Measurements from ENCODE around the gene MED13L.
"Not testable (repeated sequence)": the region's sequence is repeated elsewhere in the genome, so short reads cannot be mapped to it uniquely, and the experiment has no call there.

DNA sequence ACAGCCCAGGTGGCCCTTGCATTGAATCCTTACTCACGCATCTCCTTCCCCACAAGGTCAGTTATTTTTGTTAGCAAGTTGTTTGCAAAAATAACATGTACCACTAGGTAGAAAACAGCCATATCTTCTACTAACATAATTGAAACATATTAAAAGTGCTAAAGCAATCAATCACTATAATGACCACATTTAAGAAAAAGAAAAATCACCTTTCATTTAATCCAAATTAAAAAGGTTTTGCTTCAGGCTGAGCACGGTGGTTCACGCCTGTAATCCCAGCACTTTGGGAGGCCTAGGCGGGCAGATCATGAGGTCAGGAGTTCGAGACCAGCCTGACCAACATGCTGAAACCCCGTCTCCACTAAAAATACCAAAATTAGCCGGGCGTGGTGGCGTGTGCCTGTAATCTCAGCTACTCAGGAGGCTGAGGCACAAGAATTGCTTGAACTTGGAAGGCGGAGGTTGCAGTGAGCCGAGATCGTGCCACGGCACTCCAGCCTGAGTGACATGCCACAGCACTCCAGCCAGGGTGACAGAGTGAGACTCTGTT is 38.8 kb downstream of the MED13L start:
- TF ChIP-seq CTCF (IDR thresholded peaks at IDR 0.05; ENCODE audit: extremely low read depth in 1 of 2, insufficient read depth in 1 of 2, low read depth in 1 of 2, low read length in 2 of 2); POLR2AphosphoS5 (IDR thresholded peaks at IDR 0.05; ENCODE audit: insufficient read depth, low read depth, low read length); POLR2A (IDR thresholded peaks at IDR 0.05; ENCODE audit: low read depth, low read length); EZH2 (IDR thresholded peaks at IDR 0.05; ENCODE audit: borderline replicate concordance, low read depth, low read length, severe bottlenecking): not testable (repeated sequence)
